ENCODE measurements around the gene ITGA2B.
A peak's percentile ranks its signal among the peaks of the same experiment; 100 is the strongest.

Gene ITGA2B

GRCh38 chr17:44389281-44389680 is at the start of gene ITGA2B:
TSS of gene ITGA2B (minus strand) at chr17:44389649. CDS start at chr17:44389473, 176 bp downstream.
- intact Hi-C loops (cut with DNase I) = no loop called here
- DNase-seq = peak in 1 of 42 donors; percentile 8

GRCh38 chr17:44439168-44439567 is 49.7 kb upstream of the ITGA2B start:
- intact Hi-C loops (cut with DNase I) = no loop called here
- DNase-seq = no peak

DNA sequence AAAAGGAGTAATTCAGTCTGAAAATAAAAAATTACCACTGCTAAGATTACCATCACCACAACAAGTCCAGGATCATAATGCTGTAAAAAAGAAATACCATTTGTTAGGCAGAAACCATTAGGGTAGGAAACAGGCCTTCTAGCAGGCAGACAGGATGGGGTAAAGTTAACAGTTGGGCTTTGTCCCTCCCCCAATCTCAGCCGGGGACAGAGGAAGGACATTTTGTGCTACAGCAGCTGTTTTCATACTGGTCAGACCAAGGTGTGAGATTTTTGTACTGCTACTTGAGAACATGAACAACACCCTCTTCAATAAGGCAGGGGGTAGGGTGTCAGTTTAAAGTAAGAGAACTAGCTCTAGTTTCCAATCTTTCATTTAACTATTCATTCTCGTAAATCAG is 49.2 kb upstream of the ITGA2B start:
- intact Hi-C loops (cut with DNase I) = no loop called here
- DNase-seq = no peak

GRCh38 chr17:44436336-44436735 is 46.9 kb upstream of the ITGA2B start:
- intact Hi-C loops (cut with DNase I) = no loop called here
- DNase-seq = no peak

GRCh38 chr17:44432254-44433157 is 43.1 kb upstream of the ITGA2B start:
- intact Hi-C loops (cut with DNase I) = no loop called here
- DNase-seq = no peak

- intact Hi-C loops (cut with DNase I) = no loop called here
Measured at GRCh38 chr17:44424828-44425461, 35.5 kb upstream of the ITGA2B start.

DNA sequence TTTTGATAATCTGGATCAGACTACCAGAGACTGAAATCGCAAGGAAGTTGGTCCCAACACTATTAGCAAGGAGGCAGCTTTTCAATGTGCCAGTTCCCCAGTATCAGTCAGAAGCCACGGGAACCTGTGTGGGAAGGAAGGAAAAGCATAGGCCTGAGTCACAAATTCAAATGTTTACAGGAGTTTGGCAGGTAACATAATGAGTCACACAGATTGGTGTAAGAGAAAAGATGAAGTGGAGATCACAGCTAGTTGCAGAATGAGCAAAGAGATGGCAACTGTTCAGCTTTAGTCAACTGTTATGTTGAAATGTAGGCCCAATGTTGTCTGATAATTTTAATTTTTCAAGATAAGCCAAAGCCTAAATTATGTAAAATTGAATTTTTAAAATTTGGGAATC is 28.1 kb upstream of the ITGA2B start:
- intact Hi-C loops (cut with DNase I) = no loop called here
- DNase-seq = peak in 30 of 42 donors; percentile 13 to 80 (median 48)

More at GRCh38 chr17:44424828-44425461, 35.5 kb upstream of the ITGA2B start:
- no peak for DNase-seq

GRCh38 chr17:44416558-44417289 is 27.3 kb upstream of the ITGA2B start:
- no peak for DNase-seq

GRCh38 chr17:44414394-44415155 is 25.1 kb upstream of the ITGA2B start:
- intact Hi-C loops (cut with DNase I) = no loop called here

More at GRCh38 chr17:44416558-44417289, 27.3 kb upstream of the ITGA2B start:
- intact Hi-C loops (cut with DNase I) = no loop called here

GRCh38 chr17:44409309-44410028 is 20.0 kb upstream of the ITGA2B start:
- intact Hi-C loops (cut with DNase I) = no loop called here
- DNase-seq = no peak

More at GRCh38 chr17:44414394-44415155, 25.1 kb upstream of the ITGA2B start:
- DNase-seq = no peak

DNA sequence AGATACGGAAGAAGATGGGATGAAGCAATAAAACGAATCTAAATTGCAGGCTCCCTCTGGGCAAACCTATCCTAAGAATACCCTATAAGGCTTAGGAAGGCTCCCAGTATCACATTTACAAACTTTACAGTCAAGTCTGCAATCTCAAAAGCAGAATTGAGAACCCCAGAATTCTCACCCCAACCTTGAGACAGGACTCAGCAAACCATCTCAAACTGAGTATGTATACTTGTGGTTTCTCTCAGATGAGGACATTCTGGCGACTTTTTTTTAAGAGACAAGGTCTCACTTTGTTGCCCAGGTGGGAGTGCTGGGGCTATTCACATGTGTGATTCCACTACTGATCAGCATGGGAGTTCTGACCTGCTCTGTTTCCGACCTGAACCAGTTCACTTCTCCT is 19.3 kb upstream of the ITGA2B start:
- no peak for DNase-seq
- intact Hi-C loops (cut with DNase I) = no loop called here

DNA sequence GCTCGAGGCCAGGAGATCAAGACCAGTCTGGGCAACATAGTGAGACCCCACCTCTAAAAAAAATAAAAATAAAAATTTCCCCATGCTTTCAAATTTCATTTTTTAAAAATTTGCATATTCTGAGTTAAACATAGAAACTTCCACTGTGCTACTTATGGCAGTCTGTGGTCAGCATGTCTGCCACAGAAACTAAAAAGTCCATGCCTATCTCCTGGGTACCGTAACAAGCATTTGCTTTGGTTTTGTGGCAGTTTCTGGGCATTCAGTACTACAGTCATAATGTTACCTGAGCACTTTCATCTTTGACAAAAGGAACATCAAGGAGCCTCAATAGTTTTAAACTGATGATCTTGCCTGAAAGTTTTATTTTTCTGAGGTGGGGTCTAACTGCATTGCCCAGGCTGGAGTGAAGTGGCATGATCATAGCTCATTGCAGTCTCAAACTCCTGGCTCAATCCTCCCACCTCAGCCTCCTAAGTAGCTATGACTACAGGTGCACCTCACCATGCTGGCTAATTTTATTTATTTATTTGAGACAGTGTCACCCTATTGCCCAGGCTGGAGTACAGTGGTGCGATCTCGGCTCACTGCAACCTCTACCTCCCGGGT is 13.2 kb upstream of the ITGA2B start:
- no peak for DNase-seq
- intact Hi-C loops (cut with DNase I) = no loop called here

DNA sequence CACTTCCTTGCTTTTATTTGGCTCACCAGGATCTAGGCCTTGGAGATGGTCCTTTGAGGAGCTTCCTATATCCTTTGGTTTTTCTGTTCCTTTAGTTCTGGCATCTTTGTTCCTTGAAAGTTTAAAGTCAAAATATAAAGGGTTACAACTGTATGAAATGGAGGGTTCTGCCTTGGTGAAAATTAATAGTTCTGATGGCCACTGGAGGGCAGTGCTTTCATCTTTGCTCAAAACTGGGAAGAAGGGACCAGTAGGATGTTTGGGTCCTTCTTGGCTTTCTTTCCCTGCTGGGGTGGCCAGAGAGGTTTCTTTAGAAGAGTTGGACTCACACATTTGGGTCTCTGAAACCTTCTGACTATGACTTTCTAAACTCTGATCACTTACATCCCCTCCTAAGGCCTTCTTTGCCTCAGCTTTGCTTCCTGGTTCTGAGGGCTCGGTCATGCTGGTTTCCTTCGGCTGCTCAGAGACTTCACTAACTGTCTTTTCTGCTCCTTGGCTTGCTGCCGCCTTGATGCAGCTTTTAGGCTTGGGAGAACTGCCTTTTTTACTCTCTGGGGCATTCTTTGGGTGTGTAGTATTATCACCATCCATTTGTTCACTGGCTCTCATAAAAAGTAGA is 10.9 kb upstream of the ITGA2B start:
- intact Hi-C loops (cut with DNase I) = no loop called here
- peak in 1 of 42 donors; percentile 16 for DNase-seq

GRCh38 chr17:44398692-44399691 is 9.5 kb upstream of the ITGA2B start:
- intact Hi-C loops (cut with DNase I) = no loop called here

GRCh38 chr17:44397479-44398440 is 8.3 kb upstream of the ITGA2B start:
- no peak for DNase-seq
- intact Hi-C loops (cut with DNase I) = no loop called here

More at GRCh38 chr17:44398692-44399691, 9.5 kb upstream of the ITGA2B start:
- DNase-seq = peak; percentile 31 to 88 (median 64)
